PC-9 (cell line): ENCODE measurements around the gene ZGRF1.

Experiments
- EZH2 ChIP-seq: fragments of 200-600 bp; sonication (generic); IDR thresholded peaks from 2 replicates; pipeline ENCODE4 v1.8.0; 2017; ENCODE audit warnings: antibody characterized with exemption, low read depth
- TF ChIP-seq, protein P1 (sequence below): fragments of 200-600 bp; sonication (generic); conservative IDR thresholded peaks from 2 replicates; pipeline ENCODE4 v1.6.1; 2017; ENCODE audit warnings: mixed run types, antibody characterized with exemption, mild to moderate bottlenecking, moderate library complexity

DNA sequence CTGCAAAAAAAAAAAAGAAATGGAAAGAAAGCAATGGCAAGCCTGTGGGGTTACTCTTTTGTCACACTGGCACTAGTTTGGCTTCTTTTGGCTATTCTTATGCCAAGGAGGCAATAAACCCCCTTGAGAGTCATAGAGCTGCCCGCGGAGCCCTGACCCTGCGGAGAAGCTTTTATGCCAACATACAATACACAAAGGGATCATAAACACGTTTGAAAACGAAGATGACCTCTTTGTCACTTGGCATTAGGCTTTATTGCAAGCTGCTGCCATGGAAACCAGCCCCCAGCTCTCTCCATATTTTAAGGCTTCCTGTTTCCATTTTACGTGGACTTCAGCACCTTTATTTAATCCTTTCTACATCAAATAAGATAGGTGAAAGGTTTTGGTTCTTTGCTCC, 128.4 kb downstream of the ZGRF1 start:
- TF ChIP-seq EZH2: no peak
- TF ChIP-seq, protein P1, sequence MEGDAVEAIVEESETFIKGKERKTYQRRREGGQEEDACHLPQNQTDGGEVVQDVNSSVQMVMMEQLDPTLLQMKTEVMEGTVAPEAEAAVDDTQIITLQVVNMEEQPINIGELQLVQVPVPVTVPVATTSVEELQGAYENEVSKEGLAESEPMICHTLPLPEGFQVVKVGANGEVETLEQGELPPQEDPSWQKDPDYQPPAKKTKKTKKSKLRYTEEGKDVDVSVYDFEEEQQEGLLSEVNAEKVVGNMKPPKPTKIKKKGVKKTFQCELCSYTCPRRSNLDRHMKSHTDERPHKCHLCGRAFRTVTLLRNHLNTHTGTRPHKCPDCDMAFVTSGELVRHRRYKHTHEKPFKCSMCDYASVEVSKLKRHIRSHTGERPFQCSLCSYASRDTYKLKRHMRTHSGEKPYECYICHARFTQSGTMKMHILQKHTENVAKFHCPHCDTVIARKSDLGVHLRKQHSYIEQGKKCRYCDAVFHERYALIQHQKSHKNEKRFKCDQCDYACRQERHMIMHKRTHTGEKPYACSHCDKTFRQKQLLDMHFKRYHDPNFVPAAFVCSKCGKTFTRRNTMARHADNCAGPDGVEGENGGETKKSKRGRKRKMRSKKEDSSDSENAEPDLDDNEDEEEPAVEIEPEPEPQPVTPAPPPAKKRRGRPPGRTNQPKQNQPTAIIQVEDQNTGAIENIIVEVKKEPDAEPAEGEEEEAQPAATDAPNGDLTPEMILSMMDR: no peak
